ENCODE measurements around the gene ADARB2.
"Not testable (repeated sequence)": the region's sequence is repeated elsewhere in the genome, so short reads cannot be mapped to it uniquely, and the experiment has no call there.

ADARB2 gene

GRCh38 chr10:1329622-1330021 is 407.7 kb downstream of the ADARB2 start:
- DNase-seq, result no peak

DNA sequence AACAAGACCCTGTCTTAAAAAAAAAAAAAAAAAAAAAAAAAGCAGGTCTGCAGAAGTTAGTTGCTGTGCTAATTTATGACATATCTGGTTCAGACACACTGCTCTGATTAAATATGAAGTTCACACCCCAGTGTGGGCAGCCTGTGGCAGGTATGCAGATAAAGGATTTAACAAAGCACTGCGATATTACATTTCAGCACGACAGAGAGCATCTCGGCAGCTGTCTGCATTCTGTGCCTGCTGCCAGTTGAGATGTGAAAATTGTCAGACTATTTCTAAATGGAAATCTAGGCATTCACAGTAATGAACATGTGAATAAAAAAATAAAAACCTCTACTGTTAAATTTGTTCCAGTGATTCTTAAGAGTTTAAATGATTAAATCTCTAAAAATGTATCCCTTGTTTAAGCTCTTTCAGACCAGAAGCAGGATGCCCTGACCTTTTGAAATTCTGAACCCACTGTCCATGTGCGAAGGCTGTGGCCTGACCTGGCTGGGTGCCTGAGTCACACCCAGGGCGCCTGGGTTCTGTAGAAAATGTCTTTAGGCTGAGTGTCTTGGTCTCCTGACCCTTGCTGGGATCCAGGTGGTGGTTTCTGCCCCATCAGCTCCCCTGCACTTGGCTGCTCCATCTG is 408.2 kb downstream of the ADARB2 start:
- DNase-seq, result no peak

- no peak for DNase-seq
Observed at GRCh38 chr10:1328161-1328823, 409.0 kb downstream of the ADARB2 start.

GRCh38 chr10:1327759-1328158 is 409.6 kb downstream of the ADARB2 start:
- no peak for DNase-seq

DNA sequence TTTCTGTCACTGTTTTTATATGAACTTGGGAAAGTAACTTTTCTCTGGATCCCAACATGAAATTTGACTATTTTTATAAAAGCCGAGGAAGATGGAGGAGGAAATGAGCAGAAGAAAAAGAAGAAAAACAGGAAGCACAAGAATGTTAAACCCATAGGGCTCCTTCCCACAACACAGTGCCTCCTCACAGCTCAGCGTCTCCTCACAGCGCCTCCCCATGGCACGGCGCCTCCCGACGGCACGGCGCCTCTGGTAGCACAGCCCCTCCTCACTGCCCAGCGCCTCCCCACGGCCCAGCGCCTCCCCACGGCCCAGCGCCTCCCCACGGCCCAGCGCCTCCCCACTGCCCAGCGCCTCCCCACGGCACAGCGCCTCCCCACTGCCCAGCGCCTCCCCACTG is 410.8 kb downstream of the ADARB2 start:
- DNase-seq, result not testable (repeated sequence)

DNA sequence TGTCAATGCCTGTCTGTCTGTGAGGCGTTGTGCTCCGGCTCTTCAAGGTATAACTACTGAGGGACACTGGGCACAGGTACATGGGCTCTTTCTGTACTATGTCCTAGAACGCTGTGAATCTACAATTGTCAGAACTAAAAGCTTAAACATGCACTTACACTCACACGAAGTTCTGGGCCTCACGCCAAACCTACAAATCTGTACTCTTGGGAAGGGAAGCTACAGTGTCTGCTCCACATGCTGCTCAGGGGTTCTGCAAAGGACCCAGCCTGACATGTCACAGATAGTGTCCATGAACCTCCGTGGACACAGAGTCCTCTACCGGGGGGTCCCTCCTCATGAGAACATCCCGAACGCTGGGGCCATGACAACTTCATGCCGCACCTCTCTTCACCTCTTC is 412.4 kb downstream of the ADARB2 start:
- no peak for DNase-seq

DNA sequence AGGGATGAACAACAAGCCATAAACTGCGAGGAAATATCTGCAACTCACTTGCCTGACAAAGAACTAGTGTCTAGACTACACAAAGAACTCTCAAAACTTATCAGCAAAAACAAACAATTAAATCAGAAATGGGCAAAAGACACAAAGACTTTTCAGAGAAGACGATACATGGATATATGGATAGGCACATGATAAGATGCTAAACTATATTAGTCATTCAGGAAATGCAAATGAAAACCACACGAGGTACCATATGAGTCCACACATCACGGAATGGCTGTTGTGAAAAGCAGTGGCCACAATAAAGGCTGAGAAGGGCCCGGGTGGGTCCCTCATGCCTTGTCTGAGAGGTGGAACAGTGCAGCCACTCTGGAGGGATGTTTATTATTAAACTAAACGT is 413.4 kb downstream of the ADARB2 start:
- no peak for DNase-seq

- no peak for DNase-seq
Observed at GRCh38 chr10:1320739-1321320, 416.5 kb downstream of the ADARB2 start.

- DNase-seq, result no peak
Observed at GRCh38 chr10:1316809-1317143, 420.5 kb downstream of the ADARB2 start.

DNA sequence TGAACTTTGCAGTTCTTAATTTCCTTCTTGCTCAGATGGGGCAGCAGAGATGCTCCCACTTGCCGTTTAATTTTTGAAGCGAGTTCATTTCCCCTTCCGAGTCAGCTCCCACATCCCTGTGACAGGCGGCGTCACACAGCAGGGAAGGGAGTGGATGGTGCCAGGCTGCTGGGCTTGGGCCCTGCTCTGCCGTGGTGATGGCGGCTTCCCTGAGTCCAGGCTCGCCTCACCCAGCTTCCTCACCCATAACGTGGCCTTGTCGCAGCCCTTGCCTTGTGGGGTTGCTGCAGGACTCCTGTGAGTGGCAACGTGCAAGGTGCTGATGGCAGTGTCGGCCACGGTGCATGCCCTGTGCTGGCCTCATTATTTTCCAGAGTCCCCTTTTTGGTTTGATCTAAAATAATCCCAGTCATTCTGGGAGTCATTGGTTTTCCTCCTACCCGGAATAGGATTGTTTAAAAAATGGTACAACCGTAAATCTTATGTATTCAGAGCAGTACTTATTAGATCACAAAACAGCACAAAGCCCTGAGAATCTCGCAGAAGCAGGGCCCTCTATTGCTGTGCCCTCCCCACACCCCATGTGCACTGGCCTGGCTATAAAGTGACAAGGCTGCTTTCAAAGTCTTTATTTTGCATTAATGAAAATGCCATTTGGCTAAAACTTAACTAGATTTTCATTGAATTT is 421.1 kb downstream of the ADARB2 start:
- no peak for DNase-seq

DNA sequence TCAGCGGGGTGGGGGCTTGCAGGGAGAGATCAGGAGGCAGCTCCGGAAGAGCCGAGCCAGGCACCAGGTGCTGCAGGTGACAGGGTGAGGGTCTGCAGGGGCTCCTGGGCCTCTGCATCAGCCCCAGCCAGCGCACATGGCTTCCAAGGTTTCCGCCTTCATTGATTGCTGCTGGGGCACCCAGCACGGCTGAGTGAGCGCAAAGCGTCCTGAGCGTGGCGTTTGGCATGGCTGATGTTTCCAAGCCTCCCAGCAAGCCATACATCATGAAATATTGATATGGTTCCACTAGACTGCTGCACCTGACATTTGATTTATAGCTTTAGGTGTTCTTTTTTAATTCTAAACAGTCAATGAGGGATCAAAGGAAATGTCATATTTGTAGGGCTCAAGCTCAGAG is 422.1 kb downstream of the ADARB2 start:
- no peak for DNase-seq

DNA sequence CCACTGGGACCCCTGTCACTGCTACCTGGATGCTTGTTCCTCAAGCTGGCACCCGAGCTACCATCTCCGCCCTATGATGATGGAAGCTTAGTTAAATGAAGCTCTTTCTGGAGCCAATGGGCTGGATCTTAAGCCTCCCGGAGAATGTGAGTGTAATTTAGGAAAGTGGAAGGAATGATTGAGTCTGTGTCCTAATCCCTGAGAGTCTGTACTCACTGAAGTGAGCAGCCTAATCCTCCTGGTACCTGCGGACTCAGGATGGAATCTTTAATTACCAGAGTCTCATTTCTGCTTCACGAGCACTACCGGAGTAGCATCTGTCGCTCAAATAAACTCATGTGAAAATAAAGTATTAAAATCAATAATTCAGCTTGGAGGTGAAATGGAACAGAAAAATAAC is 425.6 kb downstream of the ADARB2 start:
- DNase-seq, result no peak

DNA sequence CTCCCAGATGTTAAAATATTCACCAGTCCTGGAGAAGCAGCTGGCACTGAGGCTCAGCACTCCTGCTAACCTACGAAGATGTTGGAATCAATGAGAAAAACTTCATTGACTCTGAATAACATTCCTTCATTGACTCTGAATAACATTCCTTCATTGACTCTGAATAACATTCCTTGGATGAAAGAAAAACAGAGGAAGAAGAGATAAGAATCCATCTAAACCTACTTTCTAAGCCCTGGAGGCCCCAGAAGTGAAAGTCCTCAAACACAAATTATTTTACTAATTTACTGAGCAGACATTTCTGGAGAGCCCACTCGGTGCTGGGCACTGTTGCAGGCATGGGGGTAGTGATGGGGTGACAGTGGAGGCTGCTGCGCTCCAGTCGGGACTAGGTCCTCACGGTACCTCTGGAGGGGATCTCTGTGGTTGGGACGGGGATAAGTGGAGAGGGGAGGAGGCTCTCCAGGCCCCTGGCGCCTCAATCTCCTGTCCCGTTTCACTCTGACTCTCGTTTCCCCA is 427.0 kb downstream of the ADARB2 start:
- DNase-seq, result no peak

DNA sequence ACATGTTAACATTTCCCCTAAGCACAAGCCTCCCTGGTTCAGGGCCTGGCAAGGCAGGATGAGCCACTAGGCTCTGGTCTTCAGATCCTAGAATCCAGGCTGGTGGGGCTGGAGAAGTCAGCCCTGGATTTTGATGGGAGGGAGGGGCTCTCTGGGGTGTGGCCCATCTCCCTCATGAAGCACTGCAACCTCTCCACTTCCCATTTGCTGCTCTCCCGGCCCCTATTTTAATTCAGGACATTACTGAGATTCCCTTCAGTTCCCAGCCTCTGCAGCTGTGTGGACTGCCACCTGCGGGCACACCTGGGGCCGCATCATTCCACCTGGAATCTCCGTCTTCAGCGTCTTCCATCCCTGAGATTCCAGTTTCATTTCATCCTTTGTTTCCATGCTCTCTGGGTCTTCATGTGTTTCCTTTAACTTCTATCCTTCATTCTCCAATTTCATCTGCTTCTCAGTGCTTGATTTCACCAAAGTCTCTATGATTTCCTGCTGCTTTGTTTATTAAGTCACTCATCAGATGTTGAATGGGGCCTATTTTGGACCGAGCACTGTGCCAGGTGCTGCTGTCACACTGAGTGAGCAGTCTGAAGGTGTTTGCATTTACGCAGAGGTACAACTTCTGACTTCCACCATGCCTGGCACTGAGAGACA is 427.6 kb downstream of the ADARB2 start:
- DNase-seq, result no peak

GRCh38 chr10:1308962-1309616 is 428.2 kb downstream of the ADARB2 start:
- no peak for DNase-seq

DNA sequence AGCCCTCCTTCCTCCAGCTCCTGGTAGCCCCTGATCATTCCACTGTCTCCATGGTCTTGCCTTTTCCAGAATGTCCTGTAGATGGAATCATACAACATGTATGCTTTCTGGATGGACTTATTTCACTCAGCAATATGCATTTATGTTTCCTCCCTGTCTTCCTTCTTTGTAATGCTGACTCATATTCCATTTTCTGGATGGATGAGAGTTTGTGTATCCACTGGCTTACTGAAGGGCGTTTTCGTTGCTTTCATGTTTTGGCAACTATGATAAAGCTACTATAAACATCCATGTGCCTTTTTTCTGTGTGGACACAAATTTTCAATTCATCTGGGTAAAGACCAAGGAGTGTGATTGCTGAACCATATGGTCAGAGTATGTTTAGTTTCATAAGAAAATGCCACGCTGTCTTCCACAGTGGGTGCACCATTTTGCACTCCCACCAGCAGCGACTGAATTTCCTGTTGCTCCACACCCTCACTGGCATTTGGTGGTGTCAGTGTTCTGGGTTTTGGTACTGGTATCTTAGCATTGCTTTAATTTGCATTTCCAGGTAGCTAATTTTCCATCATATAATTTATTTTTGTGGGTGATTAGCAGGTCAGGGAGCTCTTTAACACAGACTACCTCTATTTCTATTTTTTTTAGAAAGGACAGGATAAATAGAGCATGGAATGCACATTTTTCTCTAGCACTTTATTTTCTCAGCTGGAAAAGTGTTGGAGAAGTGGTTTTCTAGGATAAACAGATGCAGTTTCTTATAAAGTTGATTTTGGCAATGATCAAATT is 429.0 kb downstream of the ADARB2 start:
- DNase-seq, result no peak

DNA sequence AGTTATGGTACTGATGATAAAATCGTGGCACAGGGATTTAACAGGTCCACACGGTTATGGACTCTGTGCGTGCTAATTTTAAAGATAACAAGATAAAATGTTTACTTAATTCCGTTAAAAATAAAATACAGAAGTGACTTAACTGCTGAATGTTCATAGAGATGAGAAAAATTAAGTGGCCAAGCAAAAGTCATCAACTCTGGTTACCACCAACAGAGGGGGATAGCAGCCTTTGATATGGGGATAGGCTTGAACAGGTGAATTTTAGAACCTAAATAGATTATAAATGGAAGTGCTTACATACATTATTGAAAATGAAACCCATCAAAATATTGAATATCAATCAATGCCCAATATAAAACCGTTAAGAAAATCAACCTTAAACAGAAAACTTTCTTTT is 436.2 kb downstream of the ADARB2 start:
- DNase-seq, result no peak

DNA sequence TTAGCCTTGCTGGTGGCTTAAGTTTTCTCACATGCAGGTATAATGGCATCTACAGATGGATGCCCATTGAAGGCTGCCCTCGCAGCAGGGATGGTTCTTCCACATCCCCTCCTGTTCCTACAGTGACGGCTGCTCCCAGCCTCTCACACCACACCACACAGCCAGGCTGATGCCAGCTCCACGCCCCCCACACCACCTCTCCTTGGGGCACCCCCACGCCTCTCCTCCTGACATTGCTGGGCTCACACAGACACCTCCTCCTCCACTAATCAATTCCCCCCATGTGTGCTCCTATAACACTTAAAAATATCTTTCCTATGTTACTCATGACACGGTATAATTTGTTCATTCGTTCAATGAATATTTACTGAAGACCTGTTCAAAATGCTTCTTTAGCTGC is 437.1 kb downstream of the ADARB2 start:
- no peak for DNase-seq

GRCh38 chr10:1299041-1299726 is 438.1 kb downstream of the ADARB2 start:
- no peak for DNase-seq

DNA sequence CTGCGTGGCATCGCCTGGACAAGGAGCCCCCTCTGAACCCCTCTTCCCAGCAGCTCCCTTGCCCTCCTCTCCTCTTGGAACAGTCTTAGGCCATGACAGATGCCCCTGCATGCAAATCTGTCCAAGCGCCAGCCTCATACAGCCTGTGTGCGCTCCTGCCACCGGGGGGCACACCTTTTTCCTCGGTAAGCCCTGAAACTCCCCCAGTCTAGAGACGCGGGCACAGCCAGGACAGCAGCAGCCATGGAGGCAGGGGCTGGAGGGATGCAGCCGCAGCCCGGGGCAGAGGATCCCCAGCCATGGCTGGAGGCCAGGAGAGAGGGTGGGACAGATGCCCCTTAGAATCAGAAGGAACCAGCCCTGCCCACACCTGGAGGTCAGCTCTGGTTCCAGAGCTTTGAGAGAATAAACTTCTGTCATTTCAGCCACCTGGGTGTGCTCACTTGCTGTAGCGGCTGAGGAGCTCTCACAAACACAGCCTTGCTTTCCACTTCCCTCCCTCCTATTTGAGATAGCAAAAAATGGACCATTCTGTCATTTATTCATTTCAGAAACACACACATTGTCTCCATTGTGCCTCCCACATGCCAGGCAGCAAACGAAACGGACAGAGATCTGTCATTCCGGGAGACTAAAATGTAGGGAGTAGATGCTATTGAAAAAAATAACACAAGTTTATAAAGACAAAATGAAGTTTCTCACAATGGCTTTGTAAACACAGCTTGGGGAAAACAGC is 439.6 kb downstream of the ADARB2 start:
- peak in 1 of 2 experiments; percentile 43 for DNase-seq
